Mesodermal cell (in vitro differentiated cells): ENCODE results near the gene TANK.
"Not testable (repeated sequence)": the region's sequence is repeated elsewhere in the genome, so short reads cannot be mapped to it uniquely, and the experiment has no call there.

Source experiments
- H3K27ac ChIP-seq: 2 replicates; pipeline ENCODE4 v1.7.0; 2013; ENCODE audit warnings: mild to moderate bottlenecking, low read depth, low read length, moderate library complexity; ENCODE audit not compliant: severe bottlenecking
- H3K36me3 ChIP-seq: 2 replicates; pipeline ENCODE4 v1.7.1; 2013; ENCODE audit warnings: mild to moderate bottlenecking, low read length, moderate library complexity; ENCODE audit not compliant: control insufficient read depth, insufficient read depth
- H3K4me1 ChIP-seq: one replicate; pipeline ENCODE4 v1.7.1; 2013; ENCODE audit warnings: mild to moderate bottlenecking, low read length; ENCODE audit not compliant: insufficient read depth, control insufficient read depth, poor library complexity, severe bottlenecking
- H3K4me3 ChIP-seq: 2 replicates; pipeline ENCODE4 v1.7.0; 2013; ENCODE audit warnings: low read length, control low read depth, mild to moderate bottlenecking; ENCODE audit not compliant: insufficient read depth, poor library complexity, severe bottlenecking; ENCODE audit errors: extremely low read depth
- H3K9me3 ChIP-seq: 2 replicates; pipeline ENCODE4 v1.7.1; 2013; ENCODE audit warnings: mild to moderate bottlenecking, low read length, moderate library complexity; ENCODE audit not compliant: control insufficient read depth
- WGBS, 2 experiments: methylation state at CpG; one replicate each; pipeline ENCODE4 v1.1.5; 2013; ENCODE audit warnings: missing lambda C conversion rate in 2 of 2; ENCODE audit not compliant: insufficient coverage in 2 of 2; 5-methylcytosine and 5-hydroxymethylcytosine counted together

TANK gene

DNA sequence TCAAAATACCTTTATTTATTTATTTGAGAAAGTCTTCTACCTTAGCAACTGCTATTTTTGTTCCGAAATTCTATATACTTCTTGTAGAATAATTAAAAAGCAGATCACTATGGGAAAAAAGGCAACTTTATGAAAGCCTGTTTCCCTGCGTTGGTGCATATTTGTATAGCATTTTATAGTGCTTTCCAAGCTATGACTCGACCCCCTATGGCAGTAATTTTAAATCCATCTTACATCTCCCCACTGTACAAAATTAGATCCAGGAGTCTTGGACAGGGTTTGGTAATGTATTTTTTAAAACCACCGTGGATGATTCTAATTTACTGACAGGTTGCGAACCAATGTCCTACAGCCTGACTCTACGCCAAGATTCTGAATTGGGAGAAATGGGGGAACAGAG, 10.1 kb downstream of the TANK start:
- Histone ChIP-seq H3K36me3 (peaks cover 18% of the 10 kb centered on the region), H3K9me3 (no peaks in the 10 kb centered on the region), H3K27ac (no peak overlapping the region), H3K4me1 (no peaks in the 10 kb centered on the region), H3K4me3 (no peak overlapping the region)
- WGBS, 2 experiments, result 90 to 100% methylated on average over 2 to 3 of the region's 6 CpGs

DNA sequence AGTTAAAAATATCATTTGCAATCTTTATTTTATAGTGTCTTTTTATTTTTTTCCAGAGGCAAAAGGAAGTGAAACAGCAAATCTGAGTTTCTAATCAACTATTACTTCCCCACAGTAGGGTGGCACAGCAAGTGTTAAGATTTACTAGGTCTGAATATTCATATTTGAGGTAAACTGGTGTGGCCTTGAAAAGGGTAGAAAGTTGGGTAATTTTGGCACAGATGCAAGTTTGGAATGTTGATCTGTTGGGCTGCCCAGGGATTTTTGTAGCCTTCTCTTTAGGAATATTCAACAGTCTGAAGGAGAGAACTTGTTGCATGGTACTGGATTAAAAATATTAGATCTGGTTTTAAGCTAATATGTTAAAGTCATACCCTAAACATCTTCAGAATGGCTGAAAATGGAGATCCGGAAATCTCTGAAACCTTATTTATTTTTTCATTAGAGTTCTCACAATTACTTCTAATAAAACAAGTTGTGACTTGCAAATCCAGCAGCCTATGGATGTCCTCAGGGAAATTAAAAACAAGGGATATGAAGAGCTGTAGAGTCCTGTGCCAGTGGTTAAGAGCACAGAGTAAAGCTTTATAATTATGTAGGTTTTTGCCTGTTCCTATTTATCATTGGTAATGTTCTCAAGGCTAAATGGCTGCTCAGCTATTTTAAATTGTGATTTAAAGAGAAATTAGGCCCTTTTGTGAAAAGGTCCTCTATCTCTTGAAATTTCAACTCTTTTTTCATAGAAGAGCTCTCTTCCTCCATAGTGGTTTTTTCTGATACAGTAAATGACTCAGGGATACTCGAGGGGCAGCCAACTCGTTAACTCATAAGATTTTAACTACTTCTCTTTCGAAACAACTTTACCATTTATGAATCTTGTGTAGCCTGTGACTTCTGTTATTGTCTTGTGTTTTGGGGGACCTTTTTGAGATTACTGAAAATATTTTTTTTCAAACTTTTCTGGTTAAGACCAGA, 11.0 kb downstream of the TANK start:
- WGBS, 2 experiments, result no CpG with 5 or more reads among the region's 4 CpGs
- Histone ChIP-seq H3K36me3 (peaks cover 16% of the 10 kb centered on the region), H3K4me3 (no peak overlapping the region), H3K4me1 (no peaks in the 10 kb centered on the region), H3K27ac (no peak overlapping the region), H3K9me3 (no peaks in the 10 kb centered on the region)

DNA sequence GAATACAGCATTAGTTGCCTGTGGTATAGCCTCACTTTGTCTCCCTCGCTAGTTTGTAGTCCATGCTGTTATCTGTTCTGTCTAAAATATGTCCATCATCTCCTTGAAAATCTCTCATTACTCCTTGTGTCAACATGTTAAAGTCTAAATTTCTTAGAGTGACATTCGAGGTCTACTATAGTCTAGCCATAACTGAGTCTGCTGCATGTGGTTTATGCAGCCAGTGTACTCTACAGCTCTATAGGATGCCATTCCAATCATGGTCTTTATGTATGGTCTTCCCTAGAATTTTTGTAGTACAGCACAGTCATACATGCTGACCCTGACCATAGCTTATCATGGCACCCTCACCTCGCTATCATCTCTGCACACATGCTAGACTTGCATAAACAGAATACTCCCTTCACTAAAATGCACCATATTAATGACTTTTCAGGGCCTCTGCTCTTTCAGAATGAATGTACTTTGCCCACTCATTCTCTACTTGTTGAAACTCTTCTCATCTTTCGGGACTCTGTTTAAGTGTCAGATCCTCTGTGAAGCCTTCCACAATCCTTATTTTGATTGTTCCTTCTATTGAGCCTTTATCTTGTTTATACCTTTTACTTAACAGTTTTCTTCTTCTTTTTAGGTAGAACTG, 12.8 kb downstream of the TANK start:
- Histone ChIP-seq H3K9me3 (no peaks in the 10 kb centered on the region), H3K27ac (no peak overlapping the region), H3K4me3 (no peak overlapping the region), H3K4me1 (no peaks in the 10 kb centered on the region), H3K36me3 (peaks cover 12% of the 10 kb centered on the region)
- 95 to 100% methylated on average over 3 to 4 of the region's 4 CpGs for WGBS, 2 experiments

DNA sequence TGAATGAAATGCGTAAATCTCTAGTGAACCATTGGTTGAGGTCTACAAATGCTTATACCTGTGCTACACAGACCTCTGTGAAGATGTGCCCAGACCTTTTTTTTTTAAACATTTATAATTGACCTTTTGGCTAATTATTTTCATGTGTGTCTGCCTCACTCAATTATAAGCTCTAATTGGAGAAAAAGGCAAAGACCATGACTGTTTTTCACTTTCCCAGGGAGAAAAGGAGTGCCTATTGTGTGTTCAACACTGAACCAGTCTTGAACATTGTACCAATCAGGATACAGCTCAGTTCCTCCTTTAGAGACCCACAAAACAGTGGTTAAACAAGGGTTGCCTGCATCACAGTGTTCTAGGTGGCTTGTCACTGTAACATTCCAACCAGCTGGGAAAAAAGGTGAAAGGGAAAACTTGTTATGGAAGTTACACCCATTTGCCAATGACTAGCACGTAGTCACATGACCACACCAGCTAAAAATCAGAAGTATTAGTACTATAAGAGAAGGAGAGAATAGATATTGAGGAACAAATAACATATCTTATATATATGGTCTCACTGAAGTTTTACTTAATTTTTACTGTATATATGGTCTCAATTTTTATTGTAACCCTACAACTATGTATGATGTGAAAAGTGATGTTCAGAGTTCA, 13.4 kb downstream of the TANK start:
- no CpG with 5 or more reads among the region's 2 CpGs for WGBS, 2 experiments
- no peaks in the 10 kb centered on the region for H3K4me1 ChIP-seq
- H3K4me3 ChIP-seq, result no peak overlapping the region
- peaks cover 12% of the 10 kb centered on the region for H3K36me3 ChIP-seq
- H3K27ac ChIP-seq, result no peak overlapping the region
- H3K9me3 ChIP-seq, result no peaks in the 10 kb centered on the region

DNA sequence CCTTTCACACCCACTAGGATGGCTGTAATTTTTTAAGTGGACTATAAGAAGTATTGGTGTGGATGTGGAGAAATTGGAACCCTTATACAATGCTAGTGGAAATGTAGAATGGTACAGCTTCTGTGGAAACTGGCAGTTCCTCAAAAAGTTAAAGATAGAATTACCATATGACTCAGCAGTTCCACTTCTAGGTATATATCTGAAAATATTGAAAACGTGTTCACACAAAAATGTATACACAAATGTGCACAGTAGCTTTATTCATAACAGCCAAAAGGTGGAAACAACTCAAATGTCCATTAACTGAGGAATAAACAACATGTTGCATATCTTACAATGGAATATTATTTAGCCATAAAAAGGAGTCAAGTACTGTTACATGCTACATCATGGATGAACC, 17.7 kb downstream of the TANK start:
- no peaks in the 10 kb centered on the region for H3K9me3 ChIP-seq
- H3K27ac ChIP-seq, result no peak overlapping the region
- no CpG with 5 or more reads among the region's 1 CpG for WGBS, 2 experiments
- H3K4me3 ChIP-seq, result no peak overlapping the region
- H3K4me1 ChIP-seq, result no peaks in the 10 kb centered on the region
- H3K36me3 ChIP-seq, result peaks cover 39% of the 10 kb centered on the region

DNA sequence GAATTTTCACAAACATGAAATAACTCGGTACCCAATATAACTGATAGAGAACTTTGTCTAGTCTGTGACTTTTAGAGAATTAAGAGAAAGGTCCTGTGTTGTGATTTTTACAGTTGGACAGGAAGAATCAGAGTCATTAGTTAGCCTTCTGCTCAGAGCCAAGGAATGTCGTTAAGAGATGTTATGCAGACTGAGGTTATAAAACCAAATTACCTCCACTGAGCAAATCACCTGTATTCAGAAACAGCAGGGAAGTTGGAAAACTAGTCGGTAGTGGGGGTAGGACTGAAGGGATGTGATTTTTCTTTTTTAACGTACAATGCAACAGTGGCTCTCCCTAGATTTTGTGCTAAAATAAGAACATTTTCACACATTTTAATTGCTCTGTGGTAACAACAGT, 18.5 kb downstream of the TANK start:
- H3K27ac ChIP-seq, result no peak overlapping the region
- no peaks in the 10 kb centered on the region for H3K4me1 ChIP-seq
- no peak overlapping the region for H3K4me3 ChIP-seq
- H3K9me3 ChIP-seq, result no peaks in the 10 kb centered on the region
- WGBS, 2 experiments, result no CpG with 5 or more reads among the region's 4 CpGs
- peaks cover 39% of the 10 kb centered on the region for H3K36me3 ChIP-seq

DNA sequence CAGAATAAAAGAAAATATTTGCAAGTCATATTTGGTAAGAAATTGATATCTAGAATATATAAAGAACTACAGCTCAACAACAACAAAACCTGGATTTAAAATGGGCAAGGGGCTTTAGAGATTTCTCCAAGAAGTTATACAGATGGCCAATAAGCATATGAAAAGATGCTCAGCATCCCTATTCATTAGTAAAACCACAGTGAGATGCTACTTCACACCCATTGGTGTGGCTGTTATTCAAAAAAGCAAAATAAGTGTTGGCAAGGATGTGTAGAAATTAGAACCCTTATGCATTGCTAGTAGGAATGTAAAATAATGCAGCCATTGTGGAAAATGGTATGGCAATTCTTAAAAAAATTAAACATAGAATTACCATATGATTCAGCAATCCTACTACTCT, 29.8 kb downstream of the TANK start:
- Histone ChIP-seq H3K4me1 (no peaks in the 10 kb centered on the region), H3K36me3 (peaks cover 22% of the 10 kb centered on the region), H3K27ac (no peak overlapping the region), H3K9me3 (no peaks in the 10 kb centered on the region), H3K4me3 (no peak overlapping the region)

DNA sequence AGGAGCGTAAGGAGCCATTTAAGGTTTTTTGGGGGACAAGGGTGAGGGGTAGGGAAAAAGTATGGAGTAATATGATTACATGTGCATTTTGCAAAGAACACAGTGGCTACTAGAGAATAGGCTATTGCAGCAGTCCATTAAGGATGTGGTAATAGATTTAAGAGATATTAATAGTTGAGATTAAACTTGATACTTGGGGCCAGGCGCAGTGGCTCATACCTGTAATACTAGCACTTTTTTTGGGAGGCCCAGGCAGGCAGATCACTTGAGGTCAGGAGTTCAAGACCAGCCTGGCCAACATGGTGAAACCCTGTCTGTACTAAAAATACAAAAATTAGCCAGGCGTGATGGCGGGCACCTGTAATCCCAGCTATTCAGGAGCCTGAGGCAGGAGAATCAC, 35.4 kb downstream of the TANK start:
- peaks cover 34% of the 10 kb centered on the region for H3K36me3 ChIP-seq
- not testable (repeated sequence) for H3K4me1 ChIP-seq, H3K9me3 ChIP-seq, H3K27ac ChIP-seq, H3K4me3 ChIP-seq
- whole genome bisulfite sequencing, 2 experiments, result 89 to 94% methylated on average over 4 of the region's 4 CpGs

DNA sequence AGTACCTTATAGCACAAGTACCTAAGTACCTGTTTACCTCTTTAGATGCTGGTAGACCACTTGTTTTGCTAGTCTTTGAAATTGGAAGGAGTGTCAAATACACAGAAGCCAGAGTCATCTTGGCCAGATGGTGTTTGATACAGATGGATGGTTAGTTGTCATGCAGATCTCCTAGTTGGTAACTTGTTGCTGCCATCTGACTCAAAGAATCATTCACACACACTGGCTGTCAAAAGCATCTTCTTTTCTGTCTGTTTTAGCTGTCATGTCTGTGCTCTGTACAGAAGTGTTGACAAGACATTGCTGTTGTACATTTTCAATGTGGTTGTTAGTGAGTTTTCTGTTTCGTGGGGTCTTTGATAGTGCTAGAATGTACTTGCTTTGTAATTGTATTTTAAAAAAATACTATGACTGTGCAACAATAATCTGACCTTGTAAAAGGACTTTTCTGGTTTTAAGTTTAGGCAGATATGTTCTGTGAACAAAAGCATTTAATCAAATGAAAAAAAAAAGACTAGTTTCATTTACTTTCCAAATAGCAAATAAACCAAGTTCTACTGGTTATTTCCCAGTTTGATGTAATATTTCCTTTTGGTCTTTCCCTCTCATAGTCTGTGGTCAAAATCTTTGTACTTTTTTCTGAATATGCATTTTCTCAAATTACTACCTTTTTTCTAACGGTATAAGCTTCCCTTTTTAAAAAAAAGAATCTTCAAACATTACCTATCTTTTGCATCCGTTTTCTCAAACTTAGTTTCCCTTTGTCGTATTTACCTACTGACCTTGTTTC, 39.9 kb downstream of the TANK start:
- Histone ChIP-seq H3K4me1 (no peaks in the 10 kb centered on the region), H3K27ac (no peak overlapping the region), H3K36me3 (peaks cover 24% of the 10 kb centered on the region), H3K9me3 (no peaks in the 10 kb centered on the region), H3K4me3 (no peak overlapping the region)
- WGBS, 2 experiments, result 100% methylated on average over 1 of the region's 4 CpGs

DNA sequence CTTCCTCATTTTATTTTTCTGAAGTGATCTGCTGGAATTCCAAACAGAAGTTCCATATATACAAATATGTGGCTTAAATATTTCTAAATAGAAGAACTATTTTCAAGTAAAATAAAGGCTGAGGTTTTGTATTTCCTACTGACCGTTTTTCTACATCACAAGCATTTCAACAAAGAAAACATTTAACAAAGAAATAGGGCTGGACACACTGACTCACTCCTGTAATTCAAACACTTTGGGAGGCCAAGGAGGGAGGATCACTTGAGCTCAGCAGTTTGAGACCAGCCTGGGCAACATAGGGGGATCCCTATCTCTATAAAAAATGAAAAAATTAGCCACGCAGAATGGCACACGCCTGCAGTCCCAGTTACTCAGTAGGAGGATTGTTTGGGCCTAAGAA, 44.6 kb downstream of the TANK start:
- WGBS, 2 experiments, result 100% methylated on average over 1 to 2 of the region's 3 CpGs
- H3K9me3 ChIP-seq, result no peaks in the 10 kb centered on the region
- peaks cover 8% of the 10 kb centered on the region for H3K36me3 ChIP-seq
- H3K4me3 ChIP-seq, result no peak overlapping the region
- no peak overlapping the region for H3K27ac ChIP-seq
- H3K4me1 ChIP-seq, result peaks cover 14% of the 10 kb centered on the region
